ENCODE measurements around the gene DCUN1D2. TPM values are rescaled to one million over a fixed set of nuclear protein-coding genes. Genes with fewer than 3 reads are reported as not detected.

The DCUN1D2 gene
- total RNA-seq, 1 donor from 2014 or later: 17.0 TPM

DNA sequence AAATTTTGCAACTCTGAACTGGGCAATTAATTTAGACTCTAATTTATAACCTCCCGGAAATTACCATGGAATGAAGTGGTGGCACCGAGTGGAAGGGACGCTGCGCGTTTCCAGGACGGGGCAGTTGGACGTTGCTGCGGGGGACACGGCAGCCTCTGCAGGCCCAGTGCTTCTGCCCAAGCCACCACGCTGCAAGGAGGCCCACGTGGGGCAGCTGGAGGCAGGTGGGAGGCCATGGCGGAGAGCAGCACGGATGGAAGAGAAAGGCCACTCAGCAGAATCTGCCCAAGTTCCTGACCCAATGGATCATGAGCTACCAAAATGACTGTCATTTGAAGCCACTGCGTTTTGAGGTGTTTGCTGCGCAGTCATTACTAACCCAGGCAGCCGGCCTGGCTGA lies 26.0 kb downstream of the DCUN1D2 start:
- no peaks in the 10 kb centered on the region for H3K27me3 Mint-ChIP-seq (ENCODE audit: low read depth)
- H3K27ac Mint-ChIP-seq (ENCODE audit: unreplicated experiment): no peak overlapping the region
- TF ChIP-seq CTCF (IDR thresholded peaks at IDR 0.05): no peak
- H3K4me3 Mint-ChIP-seq (ENCODE audit: unreplicated experiment): no peak overlapping the region
- no peaks in the 10 kb centered on the region for H3K9me3 Mint-ChIP-seq (ENCODE audit: low read depth)
- peaks cover 3% of the 10 kb centered on the region for H3K4me1 Mint-ChIP-seq (ENCODE audit: low read depth)
- no peak for DNase-seq (ENCODE audit: low spot score)
- H3K36me3 Mint-ChIP-seq (ENCODE audit: low read depth): peaks cover 14% of the 10 kb centered on the region

DNA sequence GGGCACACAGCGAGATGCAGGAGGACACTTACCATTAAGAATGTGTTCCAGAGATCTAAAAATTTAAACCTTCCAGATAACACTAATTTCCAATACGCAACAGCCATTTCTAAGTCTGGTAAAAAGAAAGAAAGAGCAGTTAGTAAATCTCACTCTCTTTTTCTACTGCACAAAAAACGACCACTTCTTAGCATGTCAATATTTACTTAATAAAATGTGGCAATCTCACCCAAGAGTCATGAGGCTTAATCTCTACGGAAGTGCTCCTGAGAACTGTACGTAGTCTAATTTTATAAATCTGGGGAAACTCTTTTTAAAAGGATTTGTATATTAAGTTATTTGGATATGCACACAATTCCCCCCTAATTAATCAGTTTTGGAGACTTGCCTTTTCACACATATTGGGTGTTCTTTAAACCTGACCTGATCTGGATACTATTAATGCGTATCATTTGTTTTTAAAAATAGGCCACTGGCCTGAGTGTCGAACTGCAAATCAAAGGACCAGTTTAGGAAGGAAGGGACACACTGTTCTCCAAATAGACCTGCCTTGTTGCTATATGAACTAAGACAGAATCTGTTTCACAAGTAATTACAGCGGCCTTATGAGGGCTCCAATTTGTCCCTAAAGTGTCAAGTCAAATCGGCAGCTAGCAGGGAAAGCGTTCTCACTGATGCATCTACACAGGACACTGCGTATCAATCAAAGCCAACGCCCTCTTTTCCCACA lies 29.3 kb downstream of the DCUN1D2 start:
- H3K4me3 Mint-ChIP-seq (ENCODE audit: unreplicated experiment): no peak overlapping the region
- DNase-seq (ENCODE audit: low spot score): no peak
- peaks cover 9% of the 10 kb centered on the region for H3K4me1 Mint-ChIP-seq (ENCODE audit: low read depth)
- peaks cover 16% of the 10 kb centered on the region for H3K36me3 Mint-ChIP-seq (ENCODE audit: low read depth)
- no peaks in the 10 kb centered on the region for H3K27me3 Mint-ChIP-seq (ENCODE audit: low read depth)
- H3K27ac Mint-ChIP-seq (ENCODE audit: unreplicated experiment): no peak overlapping the region
- no peak for TF ChIP-seq CTCF (IDR thresholded peaks at IDR 0.05)
- no peaks in the 10 kb centered on the region for H3K9me3 Mint-ChIP-seq (ENCODE audit: low read depth)

- H3K4me1 Mint-ChIP-seq (ENCODE audit: low read depth): peaks cover 9% of the 10 kb centered on the region
- H3K27ac Mint-ChIP-seq (ENCODE audit: unreplicated experiment): no peak overlapping the region
- no peak for DNase-seq (ENCODE audit: low spot score)
- TF ChIP-seq CTCF (IDR thresholded peaks at IDR 0.05): no peak
- H3K36me3 Mint-ChIP-seq (ENCODE audit: low read depth): peaks cover 16% of the 10 kb centered on the region
- no peaks in the 10 kb centered on the region for H3K9me3 Mint-ChIP-seq (ENCODE audit: low read depth)
- H3K27me3 Mint-ChIP-seq (ENCODE audit: low read depth): no peaks in the 10 kb centered on the region
- no peak overlapping the region for H3K4me3 Mint-ChIP-seq (ENCODE audit: unreplicated experiment)
These were observed 29.9 kb downstream of the DCUN1D2 start for GRCh38 chr13:113460599-113460998.

DNA sequence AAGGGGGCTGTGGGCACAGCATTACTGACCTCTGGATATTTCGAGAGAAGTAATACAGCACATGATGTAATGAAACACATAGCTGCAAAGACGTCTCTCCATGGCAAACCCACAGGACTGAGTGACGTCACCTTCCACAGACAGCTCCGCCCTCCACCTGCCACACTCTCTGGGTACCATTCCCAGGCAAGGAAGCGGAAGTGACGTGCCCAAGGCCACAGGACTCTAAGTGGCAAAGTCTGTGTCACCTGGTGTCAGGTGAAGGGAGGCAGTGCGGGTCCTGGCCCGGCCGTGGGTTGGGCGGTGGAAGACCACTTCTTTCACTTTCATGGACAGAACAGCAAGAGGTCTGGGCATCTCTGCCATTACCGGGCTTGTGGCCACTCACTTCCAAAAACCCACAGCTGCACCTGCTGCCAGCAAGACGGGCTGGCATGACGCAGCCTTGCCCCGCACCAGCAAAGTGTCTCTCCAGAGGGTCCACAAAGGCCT lies 30.4 kb downstream of the DCUN1D2 start:
- H3K36me3 Mint-ChIP-seq (ENCODE audit: low read depth): peaks cover 14% of the 10 kb centered on the region
- no peak for DNase-seq (ENCODE audit: low spot score)
- H3K9me3 Mint-ChIP-seq (ENCODE audit: low read depth): no peaks in the 10 kb centered on the region
- TF ChIP-seq CTCF (IDR thresholded peaks at IDR 0.05): no peak
- H3K4me3 Mint-ChIP-seq (ENCODE audit: unreplicated experiment): no peak overlapping the region
- H3K4me1 Mint-ChIP-seq (ENCODE audit: low read depth): peaks cover 9% of the 10 kb centered on the region
- H3K27me3 Mint-ChIP-seq (ENCODE audit: low read depth): no peaks in the 10 kb centered on the region
- no peak overlapping the region for H3K27ac Mint-ChIP-seq (ENCODE audit: unreplicated experiment)

- TF ChIP-seq CTCF (IDR thresholded peaks at IDR 0.05): peak; percentile 73
- H3K36me3 Mint-ChIP-seq (ENCODE audit: low read depth): peaks cover 16% of the 10 kb centered on the region
- H3K9me3 Mint-ChIP-seq (ENCODE audit: low read depth): no peaks in the 10 kb centered on the region
- H3K27ac Mint-ChIP-seq (ENCODE audit: unreplicated experiment): no peak overlapping the region
- H3K27me3 Mint-ChIP-seq (ENCODE audit: low read depth): no peaks in the 10 kb centered on the region
- no peak for DNase-seq (ENCODE audit: low spot score)
- H3K4me1 Mint-ChIP-seq (ENCODE audit: low read depth): peaks cover 9% of the 10 kb centered on the region
- H3K4me3 Mint-ChIP-seq (ENCODE audit: unreplicated experiment): no peak overlapping the region
These were observed 32.1 kb downstream of the DCUN1D2 start for GRCh38 chr13:113458253-113459065.

Measured in chondrocyte (in vitro differentiated cells).